ENCODE measurements around the gene KCTD4.

DNA sequence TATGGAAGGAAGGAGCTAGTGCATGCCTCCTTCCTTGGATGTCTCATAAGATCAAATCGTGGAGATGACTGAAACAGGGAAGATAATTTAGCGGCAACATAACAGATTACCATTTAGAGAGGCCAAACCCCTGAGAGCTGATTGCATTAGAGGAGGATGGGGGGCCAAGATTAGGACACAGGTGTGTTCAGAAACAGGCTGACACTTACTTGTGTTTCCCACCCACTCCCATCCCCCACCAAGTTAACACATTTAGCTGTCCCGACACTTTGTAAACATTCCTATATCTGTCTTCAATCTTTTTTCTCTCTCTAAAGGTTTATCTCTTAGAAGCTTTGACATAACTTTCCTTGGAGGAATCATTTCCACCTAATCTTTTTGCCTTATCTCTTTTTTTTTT, 48.8 kb upstream of the KCTD4 start:
- TF ChIP-seq POLR2A (IDR thresholded peaks at IDR 0.05) (no peak), POLR2AphosphoS5 (IDR thresholded peaks at IDR 0.05) (no peak), EP300 (IDR thresholded peaks at IDR 0.05) (no peak)
- TF ChIP-seq, protein P1, sequence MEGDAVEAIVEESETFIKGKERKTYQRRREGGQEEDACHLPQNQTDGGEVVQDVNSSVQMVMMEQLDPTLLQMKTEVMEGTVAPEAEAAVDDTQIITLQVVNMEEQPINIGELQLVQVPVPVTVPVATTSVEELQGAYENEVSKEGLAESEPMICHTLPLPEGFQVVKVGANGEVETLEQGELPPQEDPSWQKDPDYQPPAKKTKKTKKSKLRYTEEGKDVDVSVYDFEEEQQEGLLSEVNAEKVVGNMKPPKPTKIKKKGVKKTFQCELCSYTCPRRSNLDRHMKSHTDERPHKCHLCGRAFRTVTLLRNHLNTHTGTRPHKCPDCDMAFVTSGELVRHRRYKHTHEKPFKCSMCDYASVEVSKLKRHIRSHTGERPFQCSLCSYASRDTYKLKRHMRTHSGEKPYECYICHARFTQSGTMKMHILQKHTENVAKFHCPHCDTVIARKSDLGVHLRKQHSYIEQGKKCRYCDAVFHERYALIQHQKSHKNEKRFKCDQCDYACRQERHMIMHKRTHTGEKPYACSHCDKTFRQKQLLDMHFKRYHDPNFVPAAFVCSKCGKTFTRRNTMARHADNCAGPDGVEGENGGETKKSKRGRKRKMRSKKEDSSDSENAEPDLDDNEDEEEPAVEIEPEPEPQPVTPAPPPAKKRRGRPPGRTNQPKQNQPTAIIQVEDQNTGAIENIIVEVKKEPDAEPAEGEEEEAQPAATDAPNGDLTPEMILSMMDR (IDR thresholded peaks at IDR 0.05) = no peak

Data from gastroesophageal sphincter (tissue), 3 donors.